CD4-positive, alpha-beta memory T cell (primary cell): ENCODE measurements around the gene ALAS2. TPM values are rescaled to one million over a fixed set of nuclear protein-coding genes. Genes with fewer than 3 reads are reported as not detected.
"Not testable (repeated sequence)": the region's sequence is repeated elsewhere in the genome, so short reads cannot be mapped to it uniquely, and the experiment has no call there.

Experiments
- CTCF ChIA-PET: fragments of 350-600 bp; sonication (Branson Sonifier 250); formaldehyde crosslinking; loops from one replicate; lab custom pipeline; 2021; ENCODE audit warnings: inconsistent platforms; ENCODE audit not compliant: partially characterized antibody; lab: Charles Lee
- POLR2A ChIA-PET: fragments of 350-600 bp; sonication (Branson Sonifier 250); formaldehyde crosslinking; loops from one replicate; lab custom pipeline; 2021; ENCODE audit not compliant: partially characterized antibody; lab: Charles Lee
- DNase-seq, 5 donors: peaks; one replicate each; pipeline versions ENCODE4 v3.0.0 to v3.0.0-alpha.2; 2020 to 2022; ENCODE audit warnings: mixed read lengths in 1 of 5
- H3K27ac ChIP-seq: one replicate; pipeline ENCODE4 v1.7.0; 2013; ENCODE audit warnings: low read depth, low read length
- H3K27me3 ChIP-seq: 2 replicates; pipeline ENCODE4 v1.7.0; 2013; ENCODE audit warnings: mild to moderate bottlenecking, low read length, moderate library complexity; ENCODE audit not compliant: insufficient read depth
- H3K36me3 ChIP-seq: 2 replicates; pipeline ENCODE4 v1.7.0; 2013; ENCODE audit warnings: mild to moderate bottlenecking, low read length, moderate library complexity; ENCODE audit not compliant: insufficient read depth
- H3K4me1 ChIP-seq: 2 replicates; pipeline ENCODE4 v1.7.0; 2013; ENCODE audit warnings: mild to moderate bottlenecking, low read length, moderate library complexity; ENCODE audit not compliant: insufficient read depth
- H3K4me3 ChIP-seq, 2 donors: one replicate each; pipeline ENCODE4 v1.7.0; 2013; ENCODE audit warnings: low read length in 2 of 2, mild to moderate bottlenecking in 1 of 2
- H3K9me3 ChIP-seq, 2 donors: one replicate each; pipeline ENCODE4 v1.7.0; 2013; ENCODE audit warnings: low read length in 2 of 2, control low read depth in 1 of 2; ENCODE audit not compliant: control insufficient read depth in 1 of 2
- H3K27ac Mint-ChIP-seq, 7 donors: one replicate each; pipeline ENCODE4 v1.8.0; 2020 to 2021; ENCODE audit warnings: mixed read lengths in 7 of 7, mild to moderate bottlenecking in 6 of 7, inconsistent platforms in 3 of 7, moderate library complexity in 3 of 7
- H3K27me3 Mint-ChIP-seq, 2 donors: one replicate each; pipeline ENCODE4 v1.8.0; 2020 to 2021; ENCODE audit warnings: mixed read lengths in 2 of 2
- H3K36me3 Mint-ChIP-seq, 2 donors: one replicate each; pipeline ENCODE4 v1.8.0; 2020 to 2021; ENCODE audit warnings: mixed read lengths in 2 of 2, inconsistent platforms in 1 of 2, mild to moderate bottlenecking in 1 of 2
- H3K4me1 Mint-ChIP-seq, 4 donors: one replicate each; pipeline ENCODE4 v1.8.0; 2020 to 2021; ENCODE audit warnings: mixed read lengths in 4 of 4, mild to moderate bottlenecking in 1 of 4
- H3K4me3 Mint-ChIP-seq, 8 donors: one replicate each; pipeline ENCODE4 v1.8.0; 2020 to 2021; ENCODE audit warnings: mixed read lengths in 8 of 8, mild to moderate bottlenecking in 7 of 8, moderate library complexity in 6 of 8, inconsistent platforms in 3 of 8
- H3K9me3 Mint-ChIP-seq, 8 donors: one replicate each; pipeline ENCODE4 v1.8.0; 2020 to 2021; ENCODE audit warnings: mixed read lengths in 8 of 8, mild to moderate bottlenecking in 5 of 8, inconsistent platforms in 3 of 8, moderate library complexity in 1 of 8
- intact Hi-C: fragments of 100-400 bp; cut with micrococcal nuclease; formaldehyde crosslinking; loops from one replicate; pipeline ENCODE4 v1.15.1; 2023
- polyA plus RNA-seq, 2 donors: library from polyadenylated mRNA; unstranded; fragments of 300-500 nt; fragmentation: Illumina TruSeq; gene quantifications; one replicate each; pipeline ENCODE4 v1.2.3, GENCODE V29; 2021
- total RNA-seq, 2 experiments: library from RNA; stranded (reverse); gene quantifications; one replicate each; pipeline ENCODE4 v1.2.3, GENCODE V29; 2021

The ALAS2 gene
- total RNA-seq (not detected), polyA plus RNA-seq (not detected)

- no peaks in the 10 kb centered on the region for H3K9me3 ChIP-seq
- H3K9me3 Mint-ChIP-seq = peaks cover 0 to 4% (median 0%) of the 10 kb centered on the region in 8 donors
- no peaks in the 10 kb centered on the region for H3K27me3 Mint-ChIP-seq
- no peak within 1 kb of the TSS for H3K27ac Mint-ChIP-seq
- no peak for DNase-seq
- H3K36me3 ChIP-seq = no peaks in the 10 kb centered on the region
- intact Hi-C loops = no loop called here
- ChIA-PET CTCF (no interaction called here), POLR2A (no interaction called here)
- H3K36me3 Mint-ChIP-seq = no peaks in the 10 kb centered on the region
- H3K4me3 ChIP-seq = no peak within 1 kb of the TSS
- no peak within 1 kb of the TSS for H3K27ac ChIP-seq
- H3K4me3 Mint-ChIP-seq = no peak within 1 kb of the TSS
- H3K4me1 ChIP-seq = no peaks in the 10 kb centered on the region
- H3K4me1 Mint-ChIP-seq = no peaks in the 10 kb centered on the region
- H3K27me3 ChIP-seq = no peaks in the 10 kb centered on the region
These were observed at the start of gene ALAS2 for GRCh38 chrX:55030271-55031205. Gene ALAS2, minus strand, starts transcription at chrX:55030977. Its CDS starts 4,977 bp downstream, at chrX:55026000.

GRCh38 chrX:55074851-55075467 is 44.2 kb upstream of the ALAS2 start, which contains the start of gene PAGE2B:
Gene PAGE2B, plus strand, starts transcription at chrX:55075030. Its CDS starts 1,012 bp downstream, at chrX:55076042.
- Histone ChIP-seq H3K9me3 (no peaks in the 10 kb centered on the region), H3K27me3 (no peaks in the 10 kb centered on the region), H3K4me3 (no peak within 1 kb of the TSS), H3K36me3 (no peaks in the 10 kb centered on the region), H3K4me1 (no peaks in the 10 kb centered on the region), H3K27ac (no peak within 1 kb of the TSS)
- POLR2A ChIA-PET = no interaction called here
- Mint-ChIP-seq H3K36me3 (no peaks in the 10 kb centered on the region), H3K4me3 (no peak within 1 kb of the TSS), H3K27ac (no peak within 1 kb of the TSS), H3K27me3 (peaks cover 0 to 4% of the 10 kb centered on the region in 2 donors), H3K9me3 (peaks cover 0 to 3% (median 0%) of the 10 kb centered on the region in 8 donors), H3K4me1 (no peaks in the 10 kb centered on the region)
- intact Hi-C loops = no loop called here
- CTCF ChIA-PET = no interaction called here
- DNase-seq = no peak

- ChIA-PET POLR2A (no interaction called here), CTCF (no interaction called here)
- H3K27ac ChIP-seq = no peak overlapping the region
- Mint-ChIP-seq H3K4me3 (peak overlapping the region in 1 of 8 donors; percentile 41), H3K36me3 (no peaks in the 10 kb centered on the region), H3K27ac (no peak overlapping the region), H3K9me3 (peaks cover 0 to 3% (median 0%) of the 10 kb centered on the region in 8 donors), H3K4me1 (no peaks in the 10 kb centered on the region), H3K27me3 (peaks cover 1 to 6% of the 10 kb centered on the region in 2 donors)
- no peaks in the 10 kb centered on the region for H3K36me3 ChIP-seq
- no peaks in the 10 kb centered on the region for H3K9me3 ChIP-seq
- no peak for DNase-seq
- no peaks in the 10 kb centered on the region for H3K4me1 ChIP-seq
- H3K27me3 ChIP-seq = no peaks in the 10 kb centered on the region
- intact Hi-C loops = no loop called here
- H3K4me3 ChIP-seq = no peak overlapping the region
These were observed 41.5 kb upstream of the ALAS2 start for GRCh38 chrX:55072286-55072685.

- H3K36me3 Mint-ChIP-seq, CTCF ChIA-PET, H3K27ac ChIP-seq, H3K4me3 ChIP-seq, H3K9me3 Mint-ChIP-seq, H3K36me3 ChIP-seq, intact Hi-C loops, H3K27me3 ChIP-seq, H3K27ac Mint-ChIP-seq, H3K9me3 ChIP-seq, DNase-seq, H3K27me3 Mint-ChIP-seq, H3K4me3 Mint-ChIP-seq, H3K4me1 ChIP-seq, POLR2A ChIA-PET, H3K4me1 Mint-ChIP-seq: not testable (repeated sequence)
These were observed 36.4 kb upstream of the ALAS2 start for GRCh38 chrX:55067180-55067579.

- intact Hi-C loops = loop anchor here (1.0 to 5.0 kb wide), 5 partner anchors 103 to 1740 kb away; partner anchors contain the start of gene PHF8
- no peak overlapping the region for H3K27ac ChIP-seq
- H3K27me3 ChIP-seq = no peaks in the 10 kb centered on the region
- H3K9me3 ChIP-seq = no peaks in the 10 kb centered on the region
- ChIA-PET CTCF (interaction anchor here (0.8 to 1.4 kb wide), 8 partner anchors 55 to 811 kb away, joined by 3 to 19 read pairs (median 3); no protein-coding TSS in a partner anchor), POLR2A (interaction anchor here (0.7 to 1.1 kb wide), 4 partner anchors 57 to 1372 kb away, joined by 3 to 7 read pairs (median 5); partner anchors contain the start of genes APEX2, HUWE1 and PHF8)
- Mint-ChIP-seq H3K4me3 (peak overlapping the region; percentile 64 to 87 (median 74)), H3K27me3 (no peaks in the 10 kb centered on the region), H3K36me3 (no peaks in the 10 kb centered on the region), H3K27ac (peak overlapping the region; percentile 24 to 93 (median 74)), H3K9me3 (no peaks in the 10 kb centered on the region), H3K4me1 (peaks cover 8 to 25% (median 15%) of the 10 kb centered on the region in 4 donors)
- H3K36me3 ChIP-seq = no peaks in the 10 kb centered on the region
- no peak overlapping the region for H3K4me3 ChIP-seq
- peak in 4 of 5 donors; percentile 31 to 41 (median 40) for DNase-seq
- peaks cover 16% of the 10 kb centered on the region for H3K4me1 ChIP-seq
These were observed 27.0 kb upstream of the ALAS2 start for GRCh38 chrX:55057675-55058249.

- Histone ChIP-seq H3K27me3 (no peaks in the 10 kb centered on the region), H3K27ac (no peak overlapping the region), H3K9me3 (no peaks in the 10 kb centered on the region), H3K36me3 (no peaks in the 10 kb centered on the region), H3K4me1 (peaks cover 16% of the 10 kb centered on the region), H3K4me3 (no peak overlapping the region)
- peaks cover 8 to 25% (median 15%) of the 10 kb centered on the region in 4 donors for H3K4me1 Mint-ChIP-seq
- H3K9me3 Mint-ChIP-seq = no peaks in the 10 kb centered on the region
- H3K4me3 Mint-ChIP-seq = peak overlapping the region; percentile 64 to 87 (median 74)
- no peaks in the 10 kb centered on the region for H3K27me3 Mint-ChIP-seq
- H3K27ac Mint-ChIP-seq = peak overlapping the region; percentile 24 to 93 (median 74)
- H3K36me3 Mint-ChIP-seq = no peaks in the 10 kb centered on the region
- ChIA-PET CTCF (interaction anchor here (0.5 to 1.4 kb wide), 9 partner anchors 55 to 811 kb away, joined by 3 to 19 read pairs (median 3); no protein-coding TSS in a partner anchor), POLR2A (interaction anchor here (0.7 to 1.1 kb wide), 5 partner anchors 56 to 1371 kb away, joined by 3 to 7 read pairs (median 5); partner anchors contain the start of genes APEX2, HUWE1, PHF8 and RRAGB)
- intact Hi-C loops = loop anchor here (1.0 to 5.0 kb wide), 5 partner anchors 103 to 1740 kb away; partner anchors contain the start of gene PHF8
- peak; percentile 22 to 79 (median 32) for DNase-seq
These were observed 26.3 kb upstream of the ALAS2 start for GRCh38 chrX:55056820-55057674.
